Endothelial cell of umbilical vein (primary cell): ENCODE measurements around the gene SNAPC4. TPM values are rescaled to one million over a fixed set of nuclear protein-coding genes. Genes with fewer than 3 reads are reported as not detected.

Experiments used
- BruUV-seq: library from RNA; stranded (reverse); fragments of 400-500 nt; replicated peaks from 2 replicates; lab custom pipeline; 2021; lab: Mats Ljungman, UMichigan
- CTCF ChIA-PET: fragments of 300-600, 350-600 bp; sonication (Branson Sonifier 250); formaldehyde crosslinking; loops from one replicate; lab custom pipeline; 2021; ENCODE audit warnings: antibody characterized with exemption, inconsistent platforms; lab: Charles Lee
- POLR2A ChIA-PET: fragments of 300-600, 350-600 bp; sonication (Branson Sonifier 250); formaldehyde crosslinking; loops from one replicate; lab custom pipeline; 2021; ENCODE audit warnings: antibody characterized with exemption, inconsistent platforms; lab: Charles Lee
- DNase-seq: peaks from one replicate; pipeline ENCODE4 v3.0.0-alpha.2; 2011; ENCODE audit warnings: low read depth, low spot score
- FAIRE-seq: peaks from 2 replicates; lab custom pipeline; 2011; peaks lifted over from hg19 to GRCh38; lab: Jason Lieb, UNC
- H2AFZ ChIP-seq: 2 replicates; pipeline ENCODE4 v1.6.0; 2012; ENCODE audit warnings: low read depth, low read length, control low read depth, inconsistent platforms
- H3K27ac ChIP-seq: 2 replicates; pipeline ENCODE4 v1.5.1; 2011; ENCODE audit warnings: low read depth, mild to moderate bottlenecking, control low read depth, low read length, moderate library complexity; ENCODE audit not compliant: insufficient read depth
- H3K27me3 ChIP-seq, 2 experiments: 2 replicates each; pipeline versions ENCODE4 v1.6.0 to v1.6.1; 2011; ENCODE audit warnings: low read length in 2 of 2, mixed read lengths in 1 of 2; ENCODE audit not compliant: control insufficient read depth in 2 of 2, insufficient read depth in 2 of 2
- H3K36me3 ChIP-seq, 2 experiments: 2 replicates in 1 of 2; 3 replicates in 1 of 2; pipeline ENCODE4 v1.5.1; 2011; ENCODE audit warnings: low read length in 2 of 2, mild to moderate bottlenecking in 1 of 2, moderate library complexity in 1 of 2; ENCODE audit not compliant: control insufficient read depth in 2 of 2, insufficient read depth in 2 of 2; ENCODE audit errors: extremely low read depth in 1 of 2
- H3K4me1 ChIP-seq: 3 replicates; pipeline ENCODE4 v1.5.1; 2011; ENCODE audit warnings: mild to moderate bottlenecking, low read length; ENCODE audit not compliant: control insufficient read depth, insufficient read depth; ENCODE audit errors: extremely low read depth
- H3K4me2 ChIP-seq: 2 replicates; pipeline ENCODE4 v1.6.1; 2011; ENCODE audit warnings: low read length, control low read depth, mixed read lengths; ENCODE audit not compliant: insufficient read depth
- H3K4me3 ChIP-seq, 3 experiments: fragments of 200-600 bp in 1 of 3; sonication (generic), shearing (Covaris generic) in 1 of 3; replicated peaks in 1 of 3; 2 replicates each; pipeline ENCODE4 v1.5.1; 2011 to 2016; ENCODE audit warnings: control low read depth in 3 of 3, low read length in 3 of 3, mild to moderate bottlenecking in 2 of 3, inconsistent platforms in 1 of 3, low read depth in 1 of 3, moderate library complexity in 1 of 3; ENCODE audit not compliant: insufficient read depth in 1 of 3
- H3K79me2 ChIP-seq: 2 replicates; pipeline ENCODE4 v1.6.0; 2012; ENCODE audit warnings: low read length, inconsistent platforms; ENCODE audit not compliant: control insufficient read depth, insufficient read depth
- H3K9ac ChIP-seq: replicated peaks from 2 replicates; pipeline ENCODE3; 2011; ENCODE audit warnings: low read length, control low read depth; ENCODE audit not compliant: insufficient read depth; ENCODE audit errors: extremely low read depth
- H3K9me1 ChIP-seq: replicated peaks from 3 replicates; pipeline ENCODE4 v1.6.0; 2011; ENCODE audit warnings: mild to moderate bottlenecking, low read length; ENCODE audit not compliant: control insufficient read depth, insufficient read depth; ENCODE audit errors: extremely low read depth
- H3K9me3 ChIP-seq: replicated peaks from 2 replicates; pipeline ENCODE4 v1.5.1; 2012; ENCODE audit warnings: low read length, inconsistent platforms; ENCODE audit not compliant: control insufficient read depth, insufficient read depth
- H4K20me1 ChIP-seq: replicated peaks from 2 replicates; pipeline ENCODE3; 2011; ENCODE audit warnings: mild to moderate bottlenecking, low read length; ENCODE audit not compliant: control insufficient read depth, insufficient read depth; ENCODE audit errors: extremely low read depth
- CTCF ChIP-seq, 2 donors: IDR thresholded peaks; 1 replicate in 1 of 2; 2 replicates in 1 of 2; pipeline ENCODE4 v1.5.1; 2011; ENCODE audit warnings: low read length in 2 of 2, mild to moderate bottlenecking in 2 of 2, moderate library complexity in 2 of 2, control low read depth in 1 of 2, inconsistent platforms in 1 of 2, low read depth in 1 of 2; ENCODE audit not compliant: insufficient read depth in 1 of 2; ENCODE audit errors: extremely low read depth in 1 of 2
- EZH2 ChIP-seq: IDR thresholded peaks from 2 replicates; pipeline ENCODE4 v1.6.1; 2012; ENCODE audit warnings: borderline replicate concordance, low read depth, mild to moderate bottlenecking, moderate library complexity, low read length, inconsistent platforms; ENCODE audit not compliant: severe bottlenecking
- FOS ChIP-seq: IDR thresholded peaks from 2 replicates; pipeline ENCODE4 v1.6.1; 2011; ENCODE audit warnings: mild to moderate bottlenecking, low read length, moderate library complexity, borderline replicate concordance; ENCODE audit not compliant: insufficient read depth
- GATA2 ChIP-seq: IDR thresholded peaks from 2 replicates; pipeline ENCODE4 v1.7.0; 2011; ENCODE audit warnings: low read depth, mild to moderate bottlenecking, moderate library complexity, mixed read lengths, low read length; ENCODE audit not compliant: insufficient read length, insufficient read depth
- JUN ChIP-seq: IDR thresholded peaks from 2 replicates; pipeline ENCODE4 v1.6.1; 2011; ENCODE audit warnings: borderline replicate concordance, low read depth; ENCODE audit not compliant: insufficient read length, insufficient read depth
- MAX ChIP-seq: IDR thresholded peaks from 2 replicates; pipeline ENCODE4 v1.6.1; 2011; ENCODE audit not compliant: insufficient read depth, insufficient read length
- MYC ChIP-seq: IDR thresholded peaks from one replicate; pipeline ENCODE4 v1.6.1; 2011; ENCODE audit warnings: mild to moderate bottlenecking, low read depth, low read length
- POLR2A ChIP-seq: IDR thresholded peaks from 2 replicates; pipeline ENCODE4 v1.6.1; 2012; ENCODE audit warnings: low read depth, mild to moderate bottlenecking, control low read depth, low read length
- POLR2AphosphoS5 ChIP-seq: IDR thresholded peaks from 2 replicates; pipeline ENCODE4 v1.6.1; 2012; ENCODE audit warnings: low read depth, mild to moderate bottlenecking, control low read depth, low read length, moderate library complexity; ENCODE audit not compliant: insufficient read depth
- dilution Hi-C: fragments of 300-500 bp; cut with MboI; formaldehyde crosslinking; loops from one replicate; pipeline ENCODE4 v1.15.0; 2019; ENCODE audit warnings: low sequenced_read_pairs; ENCODE audit not compliant: extremely low pct_ligation_motif_present
- intact Hi-C: fragments of 100-400 bp; cut with micrococcal nuclease; formaldehyde crosslinking; loops from one replicate; pipeline ENCODE4 v1.10.0; 2022
- polyA plus RNA-seq, 4 experiments: library from polyadenylated mRNA; depleted of rRNA in 3 of 4; stranded (reverse) in 3 of 4; unstranded in 1 of 4; fragments of >200 nt; gene quantifications; 2 replicates each; pipeline versions ENCODE4 v1.2.1 to v1.2.3, GENCODE V29; 2011 to 2012; ENCODE audit warnings: missing spikeins in 1 of 4
- total RNA-seq: library from RNA; stranded (reverse); gene quantifications from 2 replicates; pipeline ENCODE4 v1.2.3, GENCODE V29; 2021

SNAPC4 gene
- total and polyA plus RNA-seq, 2 donors (not counting 3 experiments of a cell fraction or from before 2014, with no cell fraction given) = 6.7 to 17.5 TPM

- H3K27ac ChIP-seq = no peak overlapping the region
- no peak for FAIRE-seq
- H3K9me3 ChIP-seq = no peaks in the 10 kb centered on the region
- TF ChIP-seq POLR2AphosphoS5 = no peak
- TF ChIP-seq MAX = no peak
- TF ChIP-seq POLR2A = no peak
- TF ChIP-seq FOS = no peak
- TF ChIP-seq CTCF (IDR thresholded peaks at IDR 0.05; ENCODE audit: extremely low read depth in 1 of 2, insufficient read depth in 1 of 2, low read depth in 1 of 2, low read length in 2 of 2) = no peak
- TF ChIP-seq EZH2 = no peak
- no peak for TF ChIP-seq MYC
- no peak for TF ChIP-seq JUN
- TF ChIP-seq GATA2 = no peak
- H3K4me3 ChIP-seq = no peak overlapping the region
- no peak for DNase-seq
- no peak overlapping the region for H3K9ac ChIP-seq
- POLR2A ChIA-PET = no interaction called here
- no peaks in the 10 kb centered on the region for H3K27me3 ChIP-seq
- no peaks in the 10 kb centered on the region for H4K20me1 ChIP-seq
- no peak overlapping the region for H2AFZ ChIP-seq
- peaks cover 7 to 61% of the 10 kb centered on the region in 2 experiments for H3K36me3 ChIP-seq
- dilution Hi-C loops (no loop called here), intact Hi-C loops (no loop called here)
- H3K9me1 ChIP-seq = no peaks in the 10 kb centered on the region
- CTCF ChIA-PET = interaction anchor here (1.0 to 1.7 kb wide), 2 partner anchors 29 to 84 kb away, joined by 3 to 9 read pairs; no protein-coding TSS in a partner anchor
- peaks cover 10% of the 10 kb centered on the region for H3K4me1 ChIP-seq
- H3K79me2 ChIP-seq = peaks cover 22% of the 10 kb centered on the region
- no peak overlapping the region for H3K4me2 ChIP-seq
- BruUV-seq = no TSS peak
These were observed 3.8 kb downstream of the SNAPC4 start for GRCh38 chr9:136396219-136396515.
